ENCODE data around the gene NR2F6.

The NR2F6 gene

GRCh38 chr19:17234911-17235299 lies 10.8 kb downstream of the NR2F6 start:
- TF ChIP-seq ZFX (IDR thresholded peaks at IDR 0.05) (no peak), CTCF (conservative IDR thresholded peaks at IDR 0.05) (no peak)
- peak overlapping the region; percentile 70 for H3K27ac ChIP-seq

GRCh38 chr19:17232258-17232657 lies 13.5 kb downstream of the NR2F6 start:
- H3K27ac ChIP-seq = no peak overlapping the region
- TF ChIP-seq CTCF (conservative IDR thresholded peaks at IDR 0.05) (no peak), ZFX (IDR thresholded peaks at IDR 0.05) (no peak)

- H3K27ac ChIP-seq = no peak overlapping the region
- TF ChIP-seq CTCF (conservative IDR thresholded peaks at IDR 0.05) (no peak), ZFX (IDR thresholded peaks at IDR 0.05) (no peak)
Measured at GRCh38 chr19:17229890-17230289, 15.8 kb downstream of the NR2F6 start.

- no peak overlapping the region for H3K27ac ChIP-seq
- TF ChIP-seq ZFX (IDR thresholded peaks at IDR 0.05) (no peak), CTCF (conservative IDR thresholded peaks at IDR 0.05) (no peak)
Measured at GRCh38 chr19:17227798-17228367, 17.8 kb downstream of the NR2F6 start.

- peak within 1 kb of the TSS; percentile 83 for H3K27ac ChIP-seq
- TF ChIP-seq CTCF (conservative IDR thresholded peaks at IDR 0.05) (no peak), ZFX (IDR thresholded peaks at IDR 0.05) (no peak)
Measured at GRCh38 chr19:17226002-17226933, 19.5 kb downstream of the NR2F6 start, which contains the start of gene OCEL1. Gene OCEL1, plus strand, starts transcription at chr19:17226226. Its CDS starts 22 bp downstream, at chr19:17226248.

- peak overlapping the region; percentile 83; the same call in 1 of the 2 replicates for H3K27ac ChIP-seq
- TF ChIP-seq CTCF (conservative IDR thresholded peaks at IDR 0.05) = no peak
- no peak for TF ChIP-seq ZFX (IDR thresholded peaks at IDR 0.05)
Measured at GRCh38 chr19:17225053-17225452, 20.7 kb downstream of the NR2F6 start.

GRCh38 chr19:17220207-17220758 lies 25.4 kb downstream of the NR2F6 start:
- TF ChIP-seq CTCF (conservative IDR thresholded peaks at IDR 0.05) (no peak), ZFX (IDR thresholded peaks at IDR 0.05) (no peak)
- no peak overlapping the region for H3K27ac ChIP-seq

Data from C4-2B (cell line).